Neural progenitor cell (in vitro differentiated cells): ENCODE measurements around the gene PRKCA. TPM values are rescaled to one million over a fixed set of nuclear protein-coding genes. Genes with fewer than 3 reads are reported as not detected.

Source experiments
- DNase-seq: peaks from one replicate; pipeline ENCODE4 v3.0.0-alpha.2; 2016; ENCODE audit warnings: low spot score
- H2AFZ ChIP-seq: fragments of 200-600 bp; sonication (generic); replicated peaks from 2 replicates; pipeline ENCODE4 v1.6.1; 2016; ENCODE audit warnings: antibody characterized with exemption
- H3F3A ChIP-seq: fragments of 200-600 bp; sonication (generic); 2 replicates; pipeline ENCODE4 v1.6.1; 2016; ENCODE audit warnings: antibody characterized with exemption, low read depth
- H3K27ac ChIP-seq: fragments of 200-600 bp; sonication (generic); 2 replicates; pipeline ENCODE4 v1.5.1; 2016; ENCODE audit warnings: mild to moderate bottlenecking
- H3K27me3 ChIP-seq: fragments of 200-600 bp; sonication (generic); 2 replicates; pipeline ENCODE4 v1.6.1; 2016; ENCODE audit warnings: mild to moderate bottlenecking, moderate library complexity
- H3K36me3 ChIP-seq: fragments of 200-600 bp; sonication (generic); 2 replicates; pipeline ENCODE4 v1.5.1; 2016
- H3K4me1 ChIP-seq: fragments of 200-600 bp; sonication (generic); 2 replicates; pipeline ENCODE4 v1.6.1; 2016; ENCODE audit warnings: mixed run types
- H3K4me2 ChIP-seq: fragments of 200-600 bp; sonication (generic); 2 replicates; pipeline ENCODE4 v1.6.1; 2016
- H3K4me3 ChIP-seq: fragments of 200-600 bp; sonication (generic); 2 replicates; pipeline ENCODE4 v1.5.1; 2016
- H3K79me2 ChIP-seq: fragments of 200-600 bp; sonication (generic); 2 replicates; pipeline ENCODE4 v1.6.1; 2016; ENCODE audit warnings: low read depth
- H3K9ac ChIP-seq: fragments of 200-600 bp; sonication (generic); 2 replicates; pipeline ENCODE4 v1.6.1; 2016
- H3K9me3 ChIP-seq: fragments of 200-600 bp; sonication (generic); 2 replicates; pipeline ENCODE4 v1.5.1; 2016; ENCODE audit warnings: low read depth
- H4K20me1 ChIP-seq: fragments of 200-600 bp; sonication (generic); 2 replicates; pipeline ENCODE4 v1.6.1; 2016; ENCODE audit warnings: low read depth
- H3K27ac Mint-ChIP-seq: 3 replicates; pipeline ENCODE4 v1.8.0; 2021; ENCODE audit warnings: mixed read lengths
- H3K27me3 Mint-ChIP-seq: 2 replicates; pipeline ENCODE4 v1.8.0; 2022; ENCODE audit warnings: low read depth, mild to moderate bottlenecking, inconsistent platforms, moderate library complexity, mixed read lengths; ENCODE audit not compliant: insufficient read depth
- H3K36me3 Mint-ChIP-seq: 3 replicates; pipeline ENCODE4 v1.8.0; 2021; ENCODE audit warnings: mixed read lengths
- H3K4me1 Mint-ChIP-seq: 3 replicates; pipeline ENCODE4 v1.8.0; 2021; ENCODE audit warnings: mixed read lengths
- H3K4me3 Mint-ChIP-seq: 3 replicates; pipeline ENCODE4 v1.8.0; 2021; ENCODE audit warnings: mild to moderate bottlenecking, moderate library complexity, mixed read lengths
- H3K9me3 Mint-ChIP-seq: 3 replicates; pipeline ENCODE4 v1.8.0; 2020; ENCODE audit warnings: mixed read lengths
- CTCF ChIP-seq: fragments of 200-600 bp; sonication (generic); IDR thresholded peaks from 2 replicates; pipeline ENCODE4 v1.5.1; 2017; ENCODE audit warnings: antibody characterized with exemption, mild to moderate bottlenecking
- EZH2 ChIP-seq: fragments of 200-600 bp; sonication (generic); IDR thresholded peaks from 2 replicates; pipeline ENCODE4 v1.6.1; 2017; ENCODE audit warnings: antibody characterized with exemption, mild to moderate bottlenecking, moderate library complexity
- EZH2phosphoT487 ChIP-seq: fragments of 200-600 bp; sonication (generic); IDR thresholded peaks from 2 replicates; pipeline ENCODE4 v1.6.1; 2017; ENCODE audit warnings: antibody characterized with exemption
- total RNA-seq: library from RNA; depleted of rRNA; stranded (reverse); fragments of >200 nt; gene quantifications from 2 replicates; pipeline ENCODE4 v1.2.3, GENCODE V29; 2015; ENCODE audit warnings: low replicate concordance

PRKCA gene
- total RNA-seq, 1 donor from 2014 or later: 2.1 TPM

- Histone ChIP-seq H3K4me1 (peaks cover 14% of the 10 kb centered on the region), H3K79me2 (no peaks in the 10 kb centered on the region), H3K27ac (no peak overlapping the region), H3K4me2 (no peak overlapping the region), H3K27me3 (no peaks in the 10 kb centered on the region), H3K9me3 (no peaks in the 10 kb centered on the region), H3K36me3 (no peaks in the 10 kb centered on the region), H4K20me1 (no peaks in the 10 kb centered on the region), H2AFZ (no peak overlapping the region), H3K9ac (no peak overlapping the region), H3K4me3 (no peak overlapping the region), H3F3A (no peaks in the 10 kb centered on the region)
- TF ChIP-seq EZH2 (no peak), CTCF (no peak), EZH2phosphoT487 (no peak)
- no peak overlapping the region for H3K27ac Mint-ChIP-seq
- H3K4me1 Mint-ChIP-seq: peaks cover 43% of the 10 kb centered on the region
- H3K36me3 Mint-ChIP-seq: no peaks in the 10 kb centered on the region
- DNase-seq: no peak
- H3K27me3 Mint-ChIP-seq: peaks cover 3% of the 10 kb centered on the region
- H3K9me3 Mint-ChIP-seq: no peaks in the 10 kb centered on the region
- no peak overlapping the region for H3K4me3 Mint-ChIP-seq
Observed at GRCh38 chr17:66466840-66467367, 164.5 kb downstream of the PRKCA start.

DNA sequence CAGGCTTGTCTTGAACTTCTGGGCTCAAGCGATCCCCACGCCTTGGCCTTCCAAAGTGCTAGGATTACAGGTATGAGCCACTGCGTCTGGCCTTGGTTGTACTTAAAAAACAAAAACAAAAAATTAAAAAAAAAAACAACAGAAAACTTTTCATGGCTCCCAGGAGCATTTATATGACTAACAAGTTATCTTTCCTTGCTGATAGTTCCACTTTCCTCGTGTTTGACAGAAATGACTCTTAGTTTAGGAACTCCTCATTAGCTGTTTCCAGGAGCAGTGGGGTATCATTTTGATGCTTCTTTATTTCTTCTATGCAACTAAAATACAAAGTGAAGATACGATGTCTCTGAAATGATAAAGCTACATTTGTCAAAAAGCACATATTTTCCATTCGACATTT lies 165.4 kb downstream of the PRKCA start:
- Histone ChIP-seq H3K27me3 (no peaks in the 10 kb centered on the region), H4K20me1 (no peaks in the 10 kb centered on the region), H3K27ac (no peak overlapping the region), H3K79me2 (no peaks in the 10 kb centered on the region), H3K4me3 (no peak overlapping the region), H3K4me2 (no peak overlapping the region), H2AFZ (no peak overlapping the region), H3K9ac (no peak overlapping the region), H3K4me1 (peaks cover 14% of the 10 kb centered on the region), H3K9me3 (no peaks in the 10 kb centered on the region), H3F3A (no peaks in the 10 kb centered on the region), H3K36me3 (no peaks in the 10 kb centered on the region)
- Mint-ChIP-seq H3K9me3 (no peaks in the 10 kb centered on the region), H3K27me3 (peaks cover 3% of the 10 kb centered on the region), H3K4me1 (peaks cover 43% of the 10 kb centered on the region), H3K36me3 (no peaks in the 10 kb centered on the region), H3K4me3 (no peak overlapping the region), H3K27ac (no peak overlapping the region)
- no peak for DNase-seq
- no peak for TF ChIP-seq EZH2
- no peak for TF ChIP-seq EZH2phosphoT487
- no peak for TF ChIP-seq CTCF

DNA sequence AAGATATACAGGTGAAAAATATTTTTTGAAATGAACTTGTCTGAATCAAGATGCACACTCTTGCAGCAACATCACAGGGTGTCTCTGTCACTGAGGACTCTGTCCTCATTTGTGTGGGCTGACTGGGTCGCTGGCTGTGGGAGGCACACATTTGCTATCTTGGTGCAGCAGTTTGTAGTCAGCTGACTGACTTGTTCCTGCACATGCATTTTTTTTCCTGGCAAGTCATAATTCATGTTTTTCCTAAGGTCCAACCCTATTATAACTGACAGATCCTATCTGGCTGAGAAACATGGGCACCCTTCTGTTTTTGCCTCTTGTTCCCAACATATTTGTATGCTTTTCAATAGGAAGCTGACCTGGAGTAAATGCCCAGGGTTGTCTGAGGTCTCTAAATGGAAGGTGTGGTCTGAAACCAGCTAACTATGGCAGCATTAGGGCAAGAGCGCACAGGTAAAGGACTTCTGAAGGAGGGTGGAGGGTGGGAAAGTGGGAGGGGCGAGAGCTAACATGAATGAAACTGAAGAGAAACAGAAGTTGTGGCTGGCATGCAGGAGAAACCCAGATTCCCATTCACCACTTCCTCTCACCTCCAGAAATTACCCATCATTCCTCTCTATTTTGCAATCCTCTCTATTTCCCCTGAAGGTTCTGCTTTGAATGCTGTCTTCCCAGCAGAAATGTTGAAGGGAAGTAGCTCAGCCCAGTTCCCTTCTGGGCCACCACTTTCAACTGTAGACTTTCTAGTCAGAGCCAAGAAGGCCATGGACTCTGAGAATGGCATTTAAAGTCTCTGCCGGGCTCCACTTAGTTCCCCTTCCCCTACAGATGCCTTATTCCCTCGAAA lies 166.1 kb downstream of the PRKCA start:
- no peaks in the 10 kb centered on the region for H3K36me3 ChIP-seq
- no peaks in the 10 kb centered on the region for H3F3A ChIP-seq
- H3K9me3 ChIP-seq: no peaks in the 10 kb centered on the region
- H3K4me2 ChIP-seq: no peak overlapping the region
- H3K9me3 Mint-ChIP-seq: no peaks in the 10 kb centered on the region
- no peak overlapping the region for H3K4me3 Mint-ChIP-seq
- H3K9ac ChIP-seq: no peak overlapping the region
- H4K20me1 ChIP-seq: no peaks in the 10 kb centered on the region
- no peak for TF ChIP-seq EZH2phosphoT487
- no peak overlapping the region for H3K27ac Mint-ChIP-seq
- H3K4me3 ChIP-seq: no peak overlapping the region
- DNase-seq: no peak
- H3K4me1 Mint-ChIP-seq: peaks cover 43% of the 10 kb centered on the region
- peaks cover 14% of the 10 kb centered on the region for H3K4me1 ChIP-seq
- no peaks in the 10 kb centered on the region for H3K27me3 ChIP-seq
- H3K79me2 ChIP-seq: no peaks in the 10 kb centered on the region
- H3K36me3 Mint-ChIP-seq: no peaks in the 10 kb centered on the region
- no peak overlapping the region for H3K27ac ChIP-seq
- peaks cover 3% of the 10 kb centered on the region for H3K27me3 Mint-ChIP-seq
- no peak overlapping the region for H2AFZ ChIP-seq

- peak; percentile 8 for DNase-seq
- Histone ChIP-seq H2AFZ (no peak overlapping the region), H4K20me1 (no peaks in the 10 kb centered on the region), H3K27ac (no peak overlapping the region), H3F3A (no peaks in the 10 kb centered on the region), H3K4me1 (peaks cover 17% of the 10 kb centered on the region), H3K9me3 (no peaks in the 10 kb centered on the region), H3K36me3 (no peaks in the 10 kb centered on the region), H3K79me2 (no peaks in the 10 kb centered on the region), H3K9ac (no peak overlapping the region), H3K4me2 (no peak overlapping the region), H3K4me3 (no peak overlapping the region), H3K27me3 (no peaks in the 10 kb centered on the region)
- Mint-ChIP-seq H3K9me3 (no peaks in the 10 kb centered on the region), H3K27ac (no peak overlapping the region), H3K4me1 (peaks cover 47% of the 10 kb centered on the region), H3K27me3 (peaks cover 3% of the 10 kb centered on the region), H3K4me3 (no peak overlapping the region), H3K36me3 (no peaks in the 10 kb centered on the region)
- TF ChIP-seq EZH2phosphoT487 (no peak), EZH2 (no peak), CTCF (no peak)
Observed at GRCh38 chr17:66469088-66469442, 166.7 kb downstream of the PRKCA start.
